A549 (cell line): ENCODE data around the gene EML2.

Source experiments
- CEBPB ChIP-seq, 2 experiments: fragments of >200 bp in 1 of 2; sonication (Bioruptor Twin) in 1 of 2; formaldehyde crosslinking in 1 of 2; IDR thresholded peaks; 2 replicates each; pipeline ENCODE4 v1.6.1; 2012 to 2016
- EP300 ChIP-seq, 2 experiments: fragments of >200 bp; sonication (Bioruptor Twin); formaldehyde crosslinking; IDR thresholded peaks; 2 replicates in 1 of 2; 3 replicates in 1 of 2; pipeline ENCODE4 v1.6.1; 2016 to 2017
- JUN ChIP-seq, 2 experiments: fragments of >200 bp; sonication (Bioruptor Twin); formaldehyde crosslinking; IDR thresholded peaks; 2 replicates in 1 of 2; 3 replicates in 1 of 2; pipeline ENCODE4 v1.6.1; 2016 to 2017
- MAZ ChIP-seq: fragments of 150-350 bp; IDR thresholded peaks from 2 replicates; pipeline ENCODE4 v1.6.1; 2014; ENCODE audit warnings: antibody characterized with exemption, low read depth, low read length, borderline replicate concordance
- POLR2A ChIP-seq: IDR thresholded peaks from 2 replicates; pipeline ENCODE4 v1.6.1; 2012; ENCODE audit warnings: mild to moderate bottlenecking, low read length
- POLR2AphosphoS2 ChIP-seq: conservative IDR thresholded peaks from 2 replicates; pipeline ENCODE4 v1.6.1; 2012; ENCODE audit warnings: low read length, improper control_type of control experiment, inconsistent platforms
- RAD21 ChIP-seq, 2 experiments: fragments of >200 bp in 1 of 2; sonication (Bioruptor Twin) in 1 of 2; formaldehyde crosslinking in 1 of 2; IDR thresholded peaks in 1 of 2; conservative IDR thresholded peaks in 1 of 2; 2 replicates in 1 of 2; 3 replicates in 1 of 2; pipeline ENCODE4 v1.6.1; 2012 to 2018; ENCODE audit warnings: inconsistent platforms in 1 of 2
- SMC3 ChIP-seq: fragments of >200 bp; sonication (Bioruptor Twin); formaldehyde crosslinking; IDR thresholded peaks from 3 replicates; pipeline ENCODE4 v1.6.1; 2018; ENCODE audit warnings: inconsistent platforms
- TF ChIP-seq, protein P1 (sequence below): fragments of >200 bp; sonication (Bioruptor Twin); formaldehyde crosslinking; IDR thresholded peaks from 3 replicates; pipeline ENCODE4 v1.5.1; 2016
- TF ChIP-seq, protein P2 (sequence below): fragments of 200-600 bp; sonication (generic); IDR thresholded peaks from 2 replicates; pipeline ENCODE4 v1.6.1; 2016; ENCODE audit warnings: antibody characterized with exemption, mild to moderate bottlenecking, moderate library complexity
- TF ChIP-seq, protein P3 (sequence below): IDR thresholded peaks from 2 replicates; pipeline ENCODE4 v1.6.1; 2012
- TF ChIP-seq, protein P4 (sequence below): fragments of 450-650 bp; IDR thresholded peaks from 2 replicates; pipeline ENCODE4 v1.6.1; 2014; ENCODE audit warnings: antibody characterized with exemption

DNA sequence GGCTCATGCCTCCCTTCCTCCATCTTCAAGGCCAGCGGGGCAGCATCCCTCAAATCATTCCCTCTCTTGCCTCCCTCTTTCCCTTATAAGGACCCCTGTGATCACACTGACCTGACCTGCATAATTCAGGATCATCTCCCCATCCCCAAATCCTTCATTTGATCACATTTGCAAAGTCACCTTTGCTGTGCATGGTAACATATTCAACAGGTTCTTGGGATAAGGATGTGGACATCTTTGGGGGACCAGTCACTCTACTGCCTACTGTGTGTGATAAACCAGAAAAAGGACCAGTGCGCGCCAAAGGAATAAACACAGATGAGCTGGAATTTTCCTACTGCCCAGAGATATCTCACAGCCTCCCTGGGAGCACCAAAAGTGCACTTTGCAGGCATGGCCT is 62.5 kb downstream of the EML2 start:
- TF ChIP-seq JUN (IDR thresholded peaks at IDR 0.05) (no peak), SMC3 (no peak), MAZ (no peak), POLR2A (no peak), POLR2AphosphoS2 (no peak), CEBPB (IDR thresholded peaks at IDR 0.05) (no peak), RAD21 (conservative IDR thresholded peaks at IDR 0.05 in 1 of 2, IDR thresholded peaks at IDR 0.05 in 1 of 2) (no peak), EP300 (IDR thresholded peaks at IDR 0.05) (no peak)
- TF ChIP-seq, protein P1, sequence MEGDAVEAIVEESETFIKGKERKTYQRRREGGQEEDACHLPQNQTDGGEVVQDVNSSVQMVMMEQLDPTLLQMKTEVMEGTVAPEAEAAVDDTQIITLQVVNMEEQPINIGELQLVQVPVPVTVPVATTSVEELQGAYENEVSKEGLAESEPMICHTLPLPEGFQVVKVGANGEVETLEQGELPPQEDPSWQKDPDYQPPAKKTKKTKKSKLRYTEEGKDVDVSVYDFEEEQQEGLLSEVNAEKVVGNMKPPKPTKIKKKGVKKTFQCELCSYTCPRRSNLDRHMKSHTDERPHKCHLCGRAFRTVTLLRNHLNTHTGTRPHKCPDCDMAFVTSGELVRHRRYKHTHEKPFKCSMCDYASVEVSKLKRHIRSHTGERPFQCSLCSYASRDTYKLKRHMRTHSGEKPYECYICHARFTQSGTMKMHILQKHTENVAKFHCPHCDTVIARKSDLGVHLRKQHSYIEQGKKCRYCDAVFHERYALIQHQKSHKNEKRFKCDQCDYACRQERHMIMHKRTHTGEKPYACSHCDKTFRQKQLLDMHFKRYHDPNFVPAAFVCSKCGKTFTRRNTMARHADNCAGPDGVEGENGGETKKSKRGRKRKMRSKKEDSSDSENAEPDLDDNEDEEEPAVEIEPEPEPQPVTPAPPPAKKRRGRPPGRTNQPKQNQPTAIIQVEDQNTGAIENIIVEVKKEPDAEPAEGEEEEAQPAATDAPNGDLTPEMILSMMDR = no peak
- TF ChIP-seq, protein P2, sequence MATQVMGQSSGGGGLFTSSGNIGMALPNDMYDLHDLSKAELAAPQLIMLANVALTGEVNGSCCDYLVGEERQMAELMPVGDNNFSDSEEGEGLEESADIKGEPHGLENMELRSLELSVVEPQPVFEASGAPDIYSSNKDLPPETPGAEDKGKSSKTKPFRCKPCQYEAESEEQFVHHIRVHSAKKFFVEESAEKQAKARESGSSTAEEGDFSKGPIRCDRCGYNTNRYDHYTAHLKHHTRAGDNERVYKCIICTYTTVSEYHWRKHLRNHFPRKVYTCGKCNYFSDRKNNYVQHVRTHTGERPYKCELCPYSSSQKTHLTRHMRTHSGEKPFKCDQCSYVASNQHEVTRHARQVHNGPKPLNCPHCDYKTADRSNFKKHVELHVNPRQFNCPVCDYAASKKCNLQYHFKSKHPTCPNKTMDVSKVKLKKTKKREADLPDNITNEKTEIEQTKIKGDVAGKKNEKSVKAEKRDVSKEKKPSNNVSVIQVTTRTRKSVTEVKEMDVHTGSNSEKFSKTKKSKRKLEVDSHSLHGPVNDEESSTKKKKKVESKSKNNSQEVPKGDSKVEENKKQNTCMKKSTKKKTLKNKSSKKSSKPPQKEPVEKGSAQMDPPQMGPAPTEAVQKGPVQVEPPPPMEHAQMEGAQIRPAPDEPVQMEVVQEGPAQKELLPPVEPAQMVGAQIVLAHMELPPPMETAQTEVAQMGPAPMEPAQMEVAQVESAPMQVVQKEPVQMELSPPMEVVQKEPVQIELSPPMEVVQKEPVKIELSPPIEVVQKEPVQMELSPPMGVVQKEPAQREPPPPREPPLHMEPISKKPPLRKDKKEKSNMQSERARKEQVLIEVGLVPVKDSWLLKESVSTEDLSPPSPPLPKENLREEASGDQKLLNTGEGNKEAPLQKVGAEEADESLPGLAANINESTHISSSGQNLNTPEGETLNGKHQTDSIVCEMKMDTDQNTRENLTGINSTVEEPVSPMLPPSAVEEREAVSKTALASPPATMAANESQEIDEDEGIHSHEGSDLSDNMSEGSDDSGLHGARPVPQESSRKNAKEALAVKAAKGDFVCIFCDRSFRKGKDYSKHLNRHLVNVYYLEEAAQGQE = no peak
- TF ChIP-seq, protein P3, sequence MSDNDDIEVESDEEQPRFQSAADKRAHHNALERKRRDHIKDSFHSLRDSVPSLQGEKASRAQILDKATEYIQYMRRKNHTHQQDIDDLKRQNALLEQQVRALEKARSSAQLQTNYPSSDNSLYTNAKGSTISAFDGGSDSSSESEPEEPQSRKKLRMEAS = no peak
- TF ChIP-seq, protein P4, sequence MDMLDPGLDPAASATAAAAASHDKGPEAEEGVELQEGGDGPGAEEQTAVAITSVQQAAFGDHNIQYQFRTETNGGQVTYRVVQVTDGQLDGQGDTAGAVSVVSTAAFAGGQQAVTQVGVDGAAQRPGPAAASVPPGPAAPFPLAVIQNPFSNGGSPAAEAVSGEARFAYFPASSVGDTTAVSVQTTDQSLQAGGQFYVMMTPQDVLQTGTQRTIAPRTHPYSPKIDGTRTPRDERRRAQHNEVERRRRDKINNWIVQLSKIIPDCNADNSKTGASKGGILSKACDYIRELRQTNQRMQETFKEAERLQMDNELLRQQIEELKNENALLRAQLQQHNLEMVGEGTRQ = no peak
